ENCODE measurements around the gene LRRN4CL. TPM values are rescaled to one million over a fixed set of nuclear protein-coding genes. Genes with fewer than 3 reads are reported as not detected.
"Not testable (repeated sequence)": the region's sequence is repeated elsewhere in the genome, so short reads cannot be mapped to it uniquely, and the experiment has no call there.

Gene LRRN4CL
- total RNA-seq, 2 experiments from 2014 or later = 0.16 to 0.21 TPM

DNA sequence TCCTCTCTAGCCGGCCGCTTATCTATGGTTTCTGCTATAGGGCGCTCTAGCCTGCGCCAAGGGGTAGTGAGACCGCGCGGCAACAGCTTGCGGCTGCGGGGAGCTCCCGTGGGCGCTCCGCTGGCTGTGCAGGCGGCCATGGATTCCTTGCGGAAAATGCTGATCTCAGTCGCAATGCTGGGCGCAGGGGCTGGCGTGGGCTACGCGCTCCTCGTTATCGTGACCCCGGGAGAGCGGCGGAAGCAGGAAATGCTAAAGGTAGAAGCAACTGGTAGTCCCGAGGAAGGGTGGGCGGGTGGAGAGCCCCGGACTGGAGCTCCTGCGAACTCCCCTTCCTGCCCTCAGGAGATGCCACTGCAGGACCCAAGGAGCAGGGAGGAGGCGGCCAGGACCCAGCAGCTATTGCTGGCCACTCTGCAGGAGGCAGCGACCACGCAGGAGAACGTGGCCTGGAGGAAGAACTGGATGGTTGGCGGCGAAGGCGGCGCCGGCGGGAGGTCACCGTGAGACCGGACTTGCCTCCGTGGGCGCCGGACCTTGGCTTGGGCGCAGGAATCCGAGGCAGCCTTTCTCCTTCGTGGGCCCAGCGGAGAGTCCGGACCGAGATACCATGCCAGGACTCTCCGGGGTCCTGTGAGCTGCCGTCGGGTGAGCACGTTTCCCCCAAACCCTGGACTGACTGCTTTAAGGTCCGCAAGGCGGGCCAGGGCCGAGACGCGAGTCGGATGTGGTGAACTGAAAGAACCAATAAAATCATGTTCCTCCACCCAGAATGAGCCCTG is 17.5 kb downstream of the LRRN4CL start, which contains the start of the genes LBHD1 and UQCC3:
TSS of gene LBHD1 (minus strand) at position 660 of the 782 bp plus-strand sequence. CDS start 2,236 bp downstream, outside the sequence.
TSS of gene UQCC3 (plus strand) at position 66 of the 782 bp plus-strand sequence. CDS start at position 139, 73 bp downstream.
- Mint-ChIP-seq H3K27ac (peak within 1 kb of the TSS; percentile 95), H3K4me1 (peaks cover 54% of the 10 kb centered on the region), H3K36me3 (peaks cover 65% of the 10 kb centered on the region), H3K27me3 (no peaks in the 10 kb centered on the region), H3K9me3 (no peaks in the 10 kb centered on the region), H3K4me3 (peak within 1 kb of the TSS; percentile 91)
- peak; percentile 79 for DNase-seq

DNA sequence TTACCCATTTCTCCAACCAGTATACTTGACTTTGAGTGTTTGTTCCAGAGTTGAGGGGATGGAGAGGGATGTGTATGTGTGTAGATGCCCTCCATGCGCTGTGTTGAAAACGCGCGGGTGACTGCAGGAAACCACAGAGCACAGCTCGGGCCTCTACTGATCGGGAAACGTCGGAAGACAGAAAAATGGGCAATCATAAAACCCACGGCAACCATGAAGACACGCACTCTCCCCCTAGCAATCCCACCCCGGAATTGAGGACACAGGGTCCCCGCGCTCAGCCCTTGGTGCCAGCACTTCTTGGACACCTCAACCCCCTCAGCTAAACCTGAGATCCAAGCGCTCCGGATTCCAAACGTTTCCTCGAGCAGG is 18.1 kb downstream of the LRRN4CL start:
- H3K4me1 Mint-ChIP-seq = peaks cover 55% of the 10 kb centered on the region
- H3K36me3 Mint-ChIP-seq = peaks cover 67% of the 10 kb centered on the region
- H3K27me3 Mint-ChIP-seq = no peaks in the 10 kb centered on the region
- H3K4me3 Mint-ChIP-seq = peak overlapping the region; percentile 91
- H3K9me3 Mint-ChIP-seq = no peaks in the 10 kb centered on the region
- DNase-seq = no peak
- H3K27ac Mint-ChIP-seq = peak overlapping the region; percentile 95

DNA sequence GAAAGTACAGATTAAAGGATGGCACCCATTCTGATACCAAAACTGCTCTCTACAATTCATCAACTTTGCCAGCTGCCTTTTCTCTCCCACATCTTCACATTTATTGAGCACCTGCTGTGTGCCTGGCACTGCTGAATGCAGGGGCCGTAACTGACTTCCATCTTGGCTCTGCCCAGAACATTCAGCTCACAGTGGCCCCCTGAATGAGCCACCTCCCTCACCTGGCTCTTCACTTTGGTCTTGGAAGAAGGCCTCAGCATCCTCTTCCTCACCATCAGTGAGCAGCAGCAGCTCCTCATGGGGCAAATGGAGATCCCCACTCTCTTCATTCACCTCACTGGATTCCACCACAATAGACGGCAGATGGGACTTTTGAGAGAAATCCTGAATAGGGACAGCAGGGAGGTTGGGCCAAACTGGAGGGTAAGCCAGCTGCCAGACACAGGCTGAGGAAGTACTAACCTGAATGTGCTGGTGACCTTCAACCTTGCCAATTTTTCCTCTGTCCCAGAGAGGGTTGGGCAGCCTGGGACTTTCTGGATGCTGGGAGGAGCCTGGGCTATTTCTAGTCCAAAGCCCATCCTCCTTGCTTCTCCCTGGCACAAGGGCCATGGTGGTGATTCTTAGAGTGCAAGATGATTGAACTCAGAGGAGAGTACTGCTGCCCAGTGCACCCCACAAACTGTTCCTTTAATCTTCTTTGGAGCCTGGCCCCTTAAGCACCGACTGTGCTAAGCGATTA is 19.7 kb downstream of the LRRN4CL start:
- Mint-ChIP-seq H3K4me1 (peaks cover 54% of the 10 kb centered on the region), H3K4me3 (peak overlapping the region; percentile 91), H3K27ac (peak overlapping the region; percentile 95), H3K36me3 (peaks cover 73% of the 10 kb centered on the region), H3K27me3 (no peaks in the 10 kb centered on the region), H3K9me3 (no peaks in the 10 kb centered on the region)
- DNase-seq = no peak

DNA sequence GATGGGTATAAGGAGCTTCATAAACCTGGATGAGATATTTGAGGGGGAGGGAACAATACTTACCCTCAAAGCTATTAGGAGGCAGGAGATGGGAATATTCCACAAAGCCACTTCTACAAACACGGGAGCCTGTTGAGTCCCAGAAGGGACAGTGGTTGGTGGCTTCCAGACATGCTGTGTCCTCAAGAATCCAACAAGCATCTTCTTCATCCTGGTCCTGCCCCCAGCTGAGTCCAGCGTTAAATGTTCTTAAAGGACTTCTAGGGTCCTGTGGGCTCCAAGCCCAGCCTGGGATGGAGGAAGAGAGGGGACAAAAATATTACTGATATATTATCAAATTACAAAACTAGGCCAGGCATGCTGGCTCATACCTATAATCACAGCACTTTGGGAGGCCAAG is 21.9 kb downstream of the LRRN4CL start:
- Mint-ChIP-seq H3K27ac (peak overlapping the region; percentile 95), H3K4me3 (peak overlapping the region; percentile 93), H3K4me1 (peaks cover 51% of the 10 kb centered on the region), H3K9me3 (no peaks in the 10 kb centered on the region), H3K27me3 (no peaks in the 10 kb centered on the region), H3K36me3 (peaks cover 82% of the 10 kb centered on the region)
- DNase-seq = no peak

DNA sequence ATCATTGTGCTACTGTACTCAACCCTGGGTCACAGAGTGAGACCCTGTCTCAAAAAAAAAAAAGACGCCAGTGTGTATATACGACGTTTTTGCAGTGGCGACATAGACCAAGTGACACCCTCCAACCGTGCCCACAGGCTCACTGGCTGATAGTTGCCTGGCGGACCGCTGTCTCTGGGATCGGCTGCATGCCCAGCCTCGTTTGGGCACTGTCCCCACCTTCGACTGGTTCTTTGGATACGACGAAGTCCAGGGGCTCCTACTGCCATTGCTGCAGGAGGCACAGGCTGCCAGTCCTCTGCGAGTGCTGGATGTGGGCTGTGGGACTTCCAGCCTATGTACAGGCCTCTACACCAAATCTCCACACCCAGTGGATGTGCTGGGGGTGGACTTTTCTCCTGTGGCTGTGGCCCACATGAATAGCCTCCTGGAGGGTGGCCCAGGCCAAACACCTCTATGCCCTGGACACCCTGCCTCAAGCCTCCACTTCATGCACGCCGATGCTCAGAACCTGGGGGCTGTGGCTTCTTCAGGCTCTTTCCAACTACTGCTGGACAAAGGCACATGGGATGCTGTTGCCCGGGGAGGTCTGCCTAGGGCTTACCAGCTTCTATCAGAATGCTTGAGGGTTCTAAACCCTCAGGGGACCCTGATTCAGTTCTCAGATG is 22.9 kb downstream of the LRRN4CL start:
- Mint-ChIP-seq H3K4me3 (peak overlapping the region; percentile 93), H3K4me1 (peaks cover 51% of the 10 kb centered on the region), H3K9me3 (no peaks in the 10 kb centered on the region), H3K27ac (peak overlapping the region; percentile 95), H3K36me3 (peaks cover 78% of the 10 kb centered on the region), H3K27me3 (no peaks in the 10 kb centered on the region)
- DNase-seq = no peak

DNA sequence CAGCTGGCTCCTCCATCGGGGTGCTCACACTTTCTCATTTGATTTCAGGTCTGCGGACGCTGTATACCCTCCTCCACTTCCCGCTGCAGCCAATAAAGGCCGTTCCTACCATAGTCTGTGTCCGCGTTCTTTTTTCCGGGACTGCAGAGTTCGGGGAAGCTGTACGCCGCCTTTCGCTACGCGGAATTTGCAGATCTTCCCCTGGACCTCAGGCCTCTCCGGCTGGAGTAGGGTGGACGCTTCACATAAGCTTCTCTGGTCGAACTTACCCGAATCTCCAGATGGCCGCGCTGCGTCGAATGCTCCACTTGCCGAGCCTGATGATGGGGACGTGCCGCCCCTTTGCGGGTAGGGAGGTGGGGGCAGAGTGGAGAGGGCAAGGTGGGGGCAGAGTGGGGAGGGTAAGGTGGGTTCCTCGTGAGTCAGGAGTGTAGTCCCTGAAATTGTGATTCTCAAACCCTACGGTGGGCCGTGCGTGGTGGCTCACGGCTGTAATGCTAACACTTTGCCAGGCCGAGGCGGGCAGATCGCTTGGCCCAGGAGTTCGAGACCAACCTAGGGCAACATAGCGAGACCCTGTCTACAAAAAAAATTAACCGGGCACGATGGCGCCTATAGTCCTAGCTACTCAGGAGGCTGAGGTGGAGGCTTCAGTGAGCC is 23.6 kb downstream of the LRRN4CL start:
- H3K36me3 Mint-ChIP-seq = peaks cover 72% of the 10 kb centered on the region
- peak overlapping the region; percentile 93 for H3K4me3 Mint-ChIP-seq
- no peaks in the 10 kb centered on the region for H3K27me3 Mint-ChIP-seq
- peak overlapping the region; percentile 95 for H3K27ac Mint-ChIP-seq
- DNase-seq = peak; percentile 67
- peaks cover 48% of the 10 kb centered on the region for H3K4me1 Mint-ChIP-seq
- no peaks in the 10 kb centered on the region for H3K9me3 Mint-ChIP-seq

DNA sequence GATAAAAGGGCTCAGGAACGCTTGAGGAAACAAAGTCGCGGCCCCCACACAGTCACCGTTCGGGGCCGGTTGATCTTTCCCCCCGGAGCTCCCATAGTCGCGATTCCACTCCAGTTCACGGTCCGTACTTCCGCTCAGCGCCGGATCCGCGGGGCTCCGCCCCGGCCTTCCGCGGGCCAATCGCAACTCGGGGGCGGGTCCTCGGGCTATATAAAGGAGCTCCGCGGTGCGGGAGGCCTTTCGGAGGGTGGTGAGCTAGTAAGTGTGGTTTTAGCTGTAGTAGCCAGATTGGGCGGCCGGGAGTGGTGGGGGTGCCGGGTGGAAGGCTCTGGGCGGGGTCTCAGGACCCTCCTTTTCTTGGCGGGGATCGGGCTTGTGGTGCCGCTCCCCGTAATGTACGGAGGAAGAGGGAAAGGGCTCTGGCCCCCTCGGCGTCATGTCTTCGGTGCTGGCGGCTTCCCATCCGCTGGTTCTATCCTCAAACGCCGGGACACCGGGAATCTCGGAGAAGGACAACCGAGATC is 24.2 kb downstream of the LRRN4CL start, which contains the start of the genes C11orf98 and CSKMT:
TSS of gene C11orf98 (minus strand) at position 136 of the 524 bp plus-strand sequence. CDS start at position 95, 41 bp downstream.
TSS of gene CSKMT (plus strand) at position 238 of the 524 bp plus-strand sequence. CDS start 568 bp downstream, outside the sequence.
- peak; percentile 96 for DNase-seq
- peaks cover 66% of the 10 kb centered on the region for H3K36me3 Mint-ChIP-seq
- peak within 1 kb of the TSS; percentile 93 for H3K4me3 Mint-ChIP-seq
- H3K4me1 Mint-ChIP-seq = peaks cover 45% of the 10 kb centered on the region
- H3K27ac Mint-ChIP-seq = peak within 1 kb of the TSS; percentile 95
- no peaks in the 10 kb centered on the region for H3K9me3 Mint-ChIP-seq
- H3K27me3 Mint-ChIP-seq = no peaks in the 10 kb centered on the region

DNA sequence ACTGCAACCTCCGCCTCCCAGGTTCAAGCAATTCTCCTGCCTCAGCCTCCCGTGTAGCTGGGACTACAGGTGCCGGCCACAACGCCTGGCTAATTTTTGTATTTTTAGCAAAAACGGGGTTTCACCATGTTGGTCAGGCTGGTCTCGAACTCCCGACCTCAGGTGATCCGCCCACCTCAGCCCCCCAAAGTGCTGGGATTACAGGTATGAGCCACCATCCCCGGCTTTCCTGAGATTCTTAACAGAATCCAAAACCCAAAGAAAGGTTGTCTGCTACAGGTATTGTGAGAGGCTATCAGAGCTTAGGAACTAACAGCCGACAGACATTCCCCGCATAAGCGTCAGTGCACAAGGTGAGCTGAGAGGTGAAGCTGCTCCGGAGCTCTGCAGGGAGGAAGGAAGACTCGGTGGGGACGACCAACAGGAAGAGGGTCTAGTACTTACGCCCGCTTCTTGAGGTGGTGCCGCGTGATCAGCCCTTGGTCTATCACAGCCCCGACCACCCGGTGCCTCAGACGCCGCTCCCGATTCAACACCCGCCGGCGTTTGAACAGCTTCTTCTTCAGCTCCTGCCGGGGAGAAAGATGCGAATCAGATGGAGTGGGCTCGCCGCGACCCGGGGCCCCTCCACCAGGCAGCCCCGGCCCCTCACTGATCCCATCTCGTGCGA is 24.8 kb downstream of the LRRN4CL start:
- H3K9me3 Mint-ChIP-seq = no peaks in the 10 kb centered on the region

DNA sequence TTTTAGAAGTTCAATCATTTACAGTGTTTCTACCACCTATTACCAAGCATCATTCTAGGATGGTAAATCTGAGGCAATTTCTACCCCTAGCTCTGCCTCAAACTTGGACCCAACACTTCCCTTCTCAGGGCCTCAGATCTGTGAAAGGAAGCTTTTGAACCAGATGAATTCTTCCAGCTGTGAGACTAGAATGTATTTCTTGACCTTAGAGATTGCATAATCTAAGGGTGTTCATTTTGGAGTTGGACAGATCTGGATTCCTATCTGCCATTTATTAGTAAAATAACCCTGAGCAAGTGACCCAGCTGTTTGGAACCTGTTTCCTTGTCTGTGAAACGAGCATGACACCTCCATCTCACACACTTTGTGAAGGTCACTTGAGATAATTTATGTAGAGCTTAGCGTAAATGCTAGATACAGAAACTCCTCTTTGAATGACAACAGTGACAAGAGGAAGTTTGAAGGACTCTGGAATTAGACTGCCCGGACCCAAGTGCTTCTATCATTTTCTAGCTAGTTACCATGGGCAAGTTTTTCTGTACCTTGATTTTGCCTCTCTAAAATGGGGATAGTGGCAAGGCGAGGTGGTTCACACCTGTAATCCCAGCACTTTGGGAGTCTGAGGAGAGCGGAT is 32.4 kb downstream of the LRRN4CL start:
- H3K36me3 Mint-ChIP-seq = peaks cover 2% of the 10 kb centered on the region
- no peaks in the 10 kb centered on the region for H3K27me3 Mint-ChIP-seq
- no peaks in the 10 kb centered on the region for H3K9me3 Mint-ChIP-seq
- H3K27ac Mint-ChIP-seq = peak overlapping the region; percentile 16
- DNase-seq = no peak
- H3K4me1 Mint-ChIP-seq = peaks cover 13% of the 10 kb centered on the region
- no peak overlapping the region for H3K4me3 Mint-ChIP-seq

More for the DNA sequence above, 24.8 kb downstream of the LRRN4CL start:
- Mint-ChIP-seq H3K4me3 (peak overlapping the region; percentile 93), H3K27me3 (no peaks in the 10 kb centered on the region), H3K27ac (peak overlapping the region; percentile 95), H3K4me1 (peaks cover 40% of the 10 kb centered on the region), H3K36me3 (peaks cover 62% of the 10 kb centered on the region)
- peak; percentile 69 for DNase-seq

DNA sequence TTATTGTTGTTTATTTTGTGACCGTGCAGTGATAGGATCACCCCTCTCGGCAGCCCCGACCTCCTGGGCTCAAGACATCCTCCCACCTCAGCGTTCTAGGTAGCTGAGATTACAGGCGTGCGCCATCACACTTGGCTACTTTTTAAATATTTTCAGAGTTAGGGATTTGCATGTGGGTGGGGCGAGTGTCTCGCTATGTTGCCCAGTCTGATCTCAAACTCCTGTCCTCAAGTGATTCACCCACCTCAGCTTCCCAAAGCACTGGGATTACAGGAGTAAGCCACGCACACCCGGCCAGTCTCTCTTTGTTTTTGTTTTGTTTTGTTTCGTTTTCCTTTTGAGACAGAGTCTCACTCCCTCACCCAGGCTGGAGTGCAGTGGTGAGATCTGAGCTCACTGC is 35.0 kb downstream of the LRRN4CL start:
- peaks cover 20% of the 10 kb centered on the region for H3K4me1 Mint-ChIP-seq
- peak overlapping the region; percentile 63 for H3K27ac Mint-ChIP-seq
- no peaks in the 10 kb centered on the region for H3K9me3 Mint-ChIP-seq
- H3K27me3 Mint-ChIP-seq = no peaks in the 10 kb centered on the region
- no peak for DNase-seq
- peaks cover 10% of the 10 kb centered on the region for H3K36me3 Mint-ChIP-seq
- H3K4me3 Mint-ChIP-seq = peak overlapping the region; percentile 48

DNA sequence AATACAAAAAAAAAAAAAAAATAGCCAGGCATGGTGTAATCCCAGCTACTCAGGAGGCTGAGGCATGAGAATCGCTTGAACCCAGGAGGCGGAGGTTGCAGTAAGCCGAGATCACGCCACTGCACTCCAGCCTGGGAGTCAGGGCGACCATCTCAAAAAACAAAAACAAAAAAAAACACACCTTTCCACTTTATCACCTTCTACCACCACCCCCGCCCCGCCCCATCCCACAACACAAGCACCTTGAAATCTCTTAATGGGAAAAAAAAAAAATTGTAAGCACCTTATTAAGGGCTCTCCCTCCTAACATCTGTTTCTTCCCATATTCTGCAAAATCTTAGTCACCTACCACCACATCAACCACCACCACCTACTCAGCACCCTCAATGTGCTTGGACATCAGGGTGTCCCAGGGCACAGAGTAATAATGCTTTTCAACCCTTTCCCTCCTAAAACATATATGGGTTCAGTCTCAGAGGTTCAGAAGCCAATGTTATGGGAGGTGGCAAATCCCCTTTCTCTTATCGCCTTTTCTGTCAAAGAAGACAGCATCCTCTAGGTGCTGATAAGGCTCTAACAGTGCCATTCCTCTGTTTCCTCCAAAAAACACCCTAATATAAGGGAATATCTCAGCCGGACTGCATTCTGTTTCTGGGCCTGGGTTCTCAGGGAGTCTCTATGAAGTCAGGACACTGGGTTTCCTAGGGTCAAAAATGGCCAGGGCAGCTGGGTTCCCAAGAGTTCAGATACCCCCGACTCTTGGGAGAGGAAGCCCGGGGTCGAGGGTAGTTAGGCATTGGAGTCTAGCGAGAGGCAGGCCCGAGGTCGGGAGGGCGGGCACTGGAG is 36.9 kb downstream of the LRRN4CL start:
- Mint-ChIP-seq H3K4me3 (peak overlapping the region; percentile 93), H3K9me3 (no peaks in the 10 kb centered on the region), H3K27me3 (no peaks in the 10 kb centered on the region), H3K4me1 (peaks cover 22% of the 10 kb centered on the region), H3K27ac (peak overlapping the region; percentile 93), H3K36me3 (peaks cover 10% of the 10 kb centered on the region)
- peak; percentile 27 for DNase-seq

DNA sequence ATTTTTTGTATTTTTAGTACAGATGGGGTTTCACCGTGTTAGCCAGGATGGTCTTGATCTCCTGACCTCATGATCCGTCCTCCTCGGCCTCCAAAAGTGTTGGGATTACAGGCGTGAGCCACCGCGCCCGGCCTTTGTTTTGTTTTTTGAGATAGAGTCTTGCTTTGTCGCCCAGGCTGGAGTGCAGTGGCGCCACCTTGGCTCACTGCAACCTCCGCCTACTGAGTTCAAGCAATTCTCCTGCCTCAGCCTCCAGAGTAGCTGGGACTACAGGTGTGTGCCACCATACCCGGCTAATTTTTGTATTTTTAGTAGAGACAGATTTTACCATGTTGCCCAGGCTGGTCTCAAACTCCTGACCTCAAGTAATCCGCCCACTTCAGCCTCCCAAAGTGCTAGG is 39.0 kb downstream of the LRRN4CL start:
- H3K9me3 Mint-ChIP-seq, H3K27me3 Mint-ChIP-seq, H3K27ac Mint-ChIP-seq, DNase-seq, H3K4me3 Mint-ChIP-seq: not testable (repeated sequence)
- peaks cover 32% of the 10 kb centered on the region for H3K4me1 Mint-ChIP-seq
- peaks cover 13% of the 10 kb centered on the region for H3K36me3 Mint-ChIP-seq

DNA sequence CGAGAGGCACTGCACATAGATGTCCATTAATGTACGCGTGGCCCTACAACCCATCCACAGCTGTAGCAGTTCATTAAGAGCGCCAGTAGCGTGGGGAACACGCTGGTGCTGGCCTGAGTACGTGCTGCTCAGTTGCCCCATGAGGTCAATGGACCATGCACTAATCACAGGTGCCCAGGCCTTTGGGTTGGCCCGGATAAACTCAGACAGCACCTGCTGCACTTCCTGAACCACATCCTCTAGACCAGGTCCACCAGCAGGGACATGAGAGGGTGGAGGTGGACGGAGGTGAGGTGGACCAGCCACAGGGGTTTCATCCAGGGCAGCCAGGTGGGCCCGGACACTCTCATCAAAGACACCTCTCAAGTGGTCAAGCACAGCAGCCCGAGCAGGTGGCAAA is 39.8 kb downstream of the LRRN4CL start:
- no peaks in the 10 kb centered on the region for H3K27me3 Mint-ChIP-seq
- no peak for DNase-seq
- no peak overlapping the region for H3K4me3 Mint-ChIP-seq
- no peak overlapping the region for H3K27ac Mint-ChIP-seq
- H3K4me1 Mint-ChIP-seq = peaks cover 37% of the 10 kb centered on the region
- peaks cover 19% of the 10 kb centered on the region for H3K36me3 Mint-ChIP-seq
- no peaks in the 10 kb centered on the region for H3K9me3 Mint-ChIP-seq

Measured in activated naive CD8-positive, alpha-beta T cell treated with anti-CD3 and anti-CD28 coated beads for 36 hours (primary cell).